H1 (cell line): ENCODE results near the gene OCEL1. TPM values are rescaled to one million over a fixed set of nuclear protein-coding genes. Genes with fewer than 3 reads are reported as not detected.

ENCODE experiments used
- CTCF ChIA-PET: fragments of 300-600 bp; sonication (Branson Sonifier 250); formaldehyde crosslinking; loops from one replicate; lab custom pipeline; 2021; ENCODE audit not compliant: partially characterized antibody; lab: Charles Lee
- POLR2A ChIA-PET: fragments of 300-600 bp; sonication (Branson Sonifier 250); formaldehyde crosslinking; loops from one replicate; lab custom pipeline; 2021; ENCODE audit warnings: inconsistent platforms; ENCODE audit not compliant: partially characterized antibody; lab: Charles Lee
- DNase-seq, 2 experiments: peaks; one replicate each; pipeline versions ENCODE4 v3.0.0 to v3.0.0-alpha.2; 2010 to 2022; ENCODE audit warnings: low spot score in 2 of 2, low read depth in 1 of 2, mixed read lengths in 1 of 2
- FAIRE-seq: peaks from 2 replicates; lab custom pipeline; 2011; peaks lifted over from hg19 to GRCh38; lab: Jason Lieb, UNC
- H2AFZ ChIP-seq: 2 replicates; pipeline ENCODE4 v1.8.1; 2012; ENCODE audit warnings: low read length, inconsistent platforms
- H2AK5ac ChIP-seq: 2 replicates; pipeline ENCODE4 v1.6.1; 2013; ENCODE audit warnings: low read depth, low read length
- H2BK120ac ChIP-seq: replicated peaks from 2 replicates; pipeline ENCODE3; 2013; ENCODE audit warnings: low read depth, low read length, inconsistent platforms
- H2BK12ac ChIP-seq: 2 replicates; pipeline ENCODE4 v1.6.1; 2013; ENCODE audit warnings: low read depth, low read length
- H2BK15ac ChIP-seq: 2 replicates; pipeline ENCODE4 v1.6.1; 2013; ENCODE audit warnings: low read length
- H2BK20ac ChIP-seq: 2 replicates; pipeline ENCODE4 v1.6.1; 2013; ENCODE audit warnings: low read length
- H2BK5ac ChIP-seq: 2 replicates; pipeline ENCODE4 v1.6.1; 2013; ENCODE audit warnings: low read depth, low read length
- H3K14ac ChIP-seq: 2 replicates; pipeline ENCODE4 v1.6.1; 2013; ENCODE audit warnings: inconsistent platforms; ENCODE audit not compliant: insufficient read length
- H3K18ac ChIP-seq: 2 replicates; pipeline ENCODE4 v1.6.1; 2013; ENCODE audit warnings: low read length; ENCODE audit errors: extremely low read depth
- H3K23ac ChIP-seq: 2 replicates; pipeline ENCODE4 v1.6.1; 2013; ENCODE audit warnings: inconsistent platforms; ENCODE audit not compliant: insufficient read length
- H3K23me2 ChIP-seq: 2 replicates; pipeline ENCODE4 v1.6.1; 2013; ENCODE audit warnings: low read depth, low read length
- H3K27ac ChIP-seq: 2 replicates; pipeline ENCODE4 v1.6.1; 2011; ENCODE audit warnings: low read depth, low read length, inconsistent platforms
- H3K27me3 ChIP-seq, 4 experiments: replicated peaks in 1 of 4; 1 replicate in 1 of 4; 2 replicates in 3 of 4; pipeline versions ENCODE4 v1.6.1 to v1.8.1; 2011 to 2013; ENCODE audit warnings: low read length in 3 of 4, mild to moderate bottlenecking in 3 of 4, inconsistent platforms in 2 of 4, mixed read lengths in 2 of 4, moderate library complexity in 1 of 4; ENCODE audit not compliant: control insufficient read depth in 3 of 4, insufficient read depth in 3 of 4; ENCODE audit errors: extremely low read depth in 1 of 4
- H3K36me3 ChIP-seq, 4 experiments: 2 replicates each; pipeline versions ENCODE4 v1.6.1 to v1.8.1; 2011 to 2013; ENCODE audit warnings: mild to moderate bottlenecking in 4 of 4, low read length in 3 of 4, moderate library complexity in 2 of 4, control low read depth in 1 of 4, inconsistent platforms in 1 of 4; ENCODE audit not compliant: insufficient read depth in 4 of 4, control insufficient read depth in 2 of 4
- H3K4ac ChIP-seq: replicated peaks from 2 replicates; pipeline ENCODE3; 2013; ENCODE audit warnings: low read length, low read depth, mixed read lengths, inconsistent platforms; ENCODE audit not compliant: insufficient read length
- H3K4me1 ChIP-seq, 4 experiments: replicated peaks in 1 of 4; 1 replicate in 1 of 4; 2 replicates in 3 of 4; pipeline versions ENCODE4 v1.6.1 to v1.8.1; 2011 to 2013; ENCODE audit warnings: low read length in 3 of 4, inconsistent platforms in 2 of 4, mixed read lengths in 1 of 4; ENCODE audit not compliant: insufficient read depth in 4 of 4, control insufficient read depth in 3 of 4
- H3K4me2 ChIP-seq, 2 experiments: 2 replicates each; pipeline versions ENCODE4 v1.6.1 to v1.8.1; 2011 to 2013; ENCODE audit warnings: low read depth in 2 of 2, low read length in 2 of 2, control low read depth in 1 of 2, inconsistent platforms in 1 of 2, mild to moderate bottlenecking in 1 of 2; ENCODE audit not compliant: insufficient read depth in 1 of 2
- H3K4me3 ChIP-seq, 4 experiments: fragments of 200-600, 300-600 bp in 1 of 4; sonication (generic), shearing (Covaris generic), sonication (Bioruptor Twin) in 1 of 4; 2 replicates each; pipeline versions ENCODE4 v1.5.1 to v1.8.1; 2011 to 2016; ENCODE audit warnings: low read length in 4 of 4, low read depth in 3 of 4, control low read depth in 2 of 4, inconsistent platforms in 2 of 4, mild to moderate bottlenecking in 2 of 4, mixed read lengths in 1 of 4, moderate library complexity in 1 of 4; ENCODE audit not compliant: insufficient read depth in 2 of 4; ENCODE audit errors: extremely low read depth in 1 of 4
- H3K56ac ChIP-seq: replicated peaks from 2 replicates; pipeline ENCODE3; 2013; ENCODE audit warnings: low read depth, mild to moderate bottlenecking, mixed read lengths, low read length, inconsistent platforms; ENCODE audit not compliant: insufficient read length
- H3K79me1 ChIP-seq: 2 replicates; pipeline ENCODE4 v1.6.1; 2013; ENCODE audit warnings: low read depth, low read length, control low read depth
- H3K79me2 ChIP-seq, 2 experiments: 2 replicates each; pipeline versions ENCODE4 v1.6.1 to v1.8.1; 2012 to 2013; ENCODE audit warnings: low read length in 2 of 2, mild to moderate bottlenecking in 2 of 2, inconsistent platforms in 1 of 2; ENCODE audit not compliant: insufficient read depth in 2 of 2, control insufficient read depth in 1 of 2
- H3K9ac ChIP-seq, 4 experiments: replicated peaks in 1 of 4; 1 replicate in 1 of 4; 2 replicates in 3 of 4; pipeline versions ENCODE4 v1.6.1 to v1.8.1; 2011 to 2013; ENCODE audit warnings: low read depth in 3 of 4, low read length in 3 of 4, control low read depth in 2 of 4, mild to moderate bottlenecking in 2 of 4, moderate library complexity in 2 of 4, inconsistent platforms in 1 of 4; ENCODE audit errors: extremely low read depth in 1 of 4
- H3K9me3 ChIP-seq, 2 experiments: 2 replicates each; pipeline versions ENCODE4 v1.6.1 to v1.8.1; 2012 to 2013; ENCODE audit warnings: mild to moderate bottlenecking in 2 of 2, moderate library complexity in 2 of 2, control low read depth in 1 of 2, inconsistent platforms in 1 of 2, low read depth in 1 of 2, low read length in 1 of 2, mixed read lengths in 1 of 2; ENCODE audit not compliant: insufficient read depth in 2 of 2
- H4K20me1 ChIP-seq, 2 experiments: replicated peaks in 1 of 2; 2 replicates each; pipeline versions ENCODE3 to v1.8.1; 2011 to 2013; ENCODE audit warnings: inconsistent platforms in 2 of 2, low read length in 2 of 2, mild to moderate bottlenecking in 1 of 2; ENCODE audit not compliant: insufficient read depth in 2 of 2, control insufficient read depth in 1 of 2
- H4K5ac ChIP-seq: 2 replicates; pipeline ENCODE4 v1.6.1; 2013; ENCODE audit warnings: low read length, low read depth, mixed read lengths, inconsistent platforms; ENCODE audit not compliant: insufficient read length
- H4K8ac ChIP-seq: 2 replicates; pipeline ENCODE4 v1.8.0; 2013; ENCODE audit warnings: mild to moderate bottlenecking, moderate library complexity, low read length, inconsistent platforms; ENCODE audit not compliant: insufficient read depth; ENCODE audit errors: extremely low read depth
- H4K91ac ChIP-seq: replicated peaks from 2 replicates; pipeline ENCODE3; 2013; ENCODE audit warnings: low read length, mixed read lengths, inconsistent platforms; ENCODE audit not compliant: insufficient read length
- CHD1 ChIP-seq: IDR thresholded peaks from 2 replicates; pipeline ENCODE4 v1.6.1; 2012; ENCODE audit warnings: low read depth, low read length, improper control_type of control experiment
- JUN ChIP-seq: IDR thresholded peaks from 2 replicates; pipeline ENCODE4 v1.6.1; 2011; ENCODE audit warnings: low read depth, mild to moderate bottlenecking, improper control_type of control experiment, low read length
- NANOG ChIP-seq: IDR thresholded peaks from 2 replicates; pipeline ENCODE4 v1.6.1; 2011; ENCODE audit warnings: low read length, low read depth, mild to moderate bottlenecking, inconsistent platforms; ENCODE audit not compliant: insufficient read depth, poor library complexity, severe bottlenecking
- POLR2AphosphoS5 ChIP-seq: IDR thresholded peaks from 2 replicates; pipeline ENCODE4 v1.6.1; 2011; ENCODE audit warnings: low read depth, low read length
- TAF1 ChIP-seq: IDR thresholded peaks from 2 replicates; pipeline ENCODE4 v1.6.1; 2011; ENCODE audit warnings: mild to moderate bottlenecking, low read depth, low read length
- WGBS, 2 experiments: shearing (Covaris generic) in 1 of 2; methylation state at CpG; one replicate each; pipeline versions ENCODE4 v1.1.6 to v1.1.7; 2013 to 2015; ENCODE audit warnings: low lambda C conversion rate in 2 of 2, mixed read lengths in 2 of 2, inconsistent platforms in 1 of 2, low coverage in 1 of 2, missing lambda C conversion rate in 1 of 2; ENCODE audit not compliant: insufficient replicate concordance in 2 of 2, insufficient coverage in 1 of 2, insufficient read length in 1 of 2; ENCODE audit errors: extremely low coverage in 1 of 2, missing lambda C conversion rate in 1 of 2; 5-methylcytosine and 5-hydroxymethylcytosine counted together
- polyA plus RNA-seq, 7 experiments: library from polyadenylated mRNA; depleted of rRNA in 3 of 7; stranded (reverse) in 5 of 7; unstranded in 2 of 7; fragments of >200 nt in 5 of 7; fragments of 200-250 nt in 2 of 7; gene quantifications; 1 replicate in 5 of 7; 2 replicates in 1 of 7; 4 replicates in 1 of 7; pipeline versions ENCODE4 v1.2.1 to v1.2.3, GENCODE V29; 2011 to 2013; ENCODE audit warnings: missing spikeins in 2 of 7, mixed read lengths in 2 of 7
- total RNA-seq: library from RNA; stranded (reverse); fragmentation: NEBNext Ultra II Directional; extraction: Animal tissue kit (Norgen Biotek cat#: 25700); gene quantifications from 2 replicates; pipeline ENCODE4 v1.2.1, GENCODE V29; 2021

The OCEL1 gene
- total and polyA plus RNA-seq, 2 of the 8 experiments (the other 6 are each of a cell fraction or from before 2014, with no cell fraction given), result 13.3 to 32.6 TPM

DNA sequence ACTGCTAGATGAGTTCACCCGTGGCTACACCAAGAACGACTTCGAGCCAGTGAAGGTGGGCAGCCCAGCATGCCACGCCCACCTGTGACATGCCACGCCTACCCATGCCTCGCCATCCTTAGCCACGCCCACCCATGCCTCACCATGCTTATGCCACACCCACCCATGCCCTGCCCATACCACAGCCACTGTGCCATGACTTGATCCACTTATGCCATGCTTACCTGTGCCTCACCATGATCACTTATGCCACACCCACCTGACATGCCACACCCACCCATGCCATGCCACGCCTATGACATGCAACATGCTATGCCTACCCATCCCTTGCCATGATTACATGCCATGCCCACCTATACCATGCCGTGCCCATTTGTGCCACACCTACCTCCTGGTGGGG is 23.8 kb upstream of the OCEL1 start:
- H3K27ac ChIP-seq, result no peak overlapping the region
- H4K91ac ChIP-seq, result no peak overlapping the region
- POLR2A ChIA-PET, result no interaction called here
- no peak overlapping the region for H3K4ac ChIP-seq
- no peak overlapping the region for H4K5ac ChIP-seq
- H3K23ac ChIP-seq, result no peak overlapping the region
- no peak overlapping the region for H3K18ac ChIP-seq
- H2BK5ac ChIP-seq, result no peak overlapping the region; the same call in 1 of the 2 replicates
- 0 out of 2 replicates have a peak overlapping the region, but pooled peaks have one; percentile 33 for H2AK5ac ChIP-seq
- H3K79me2 ChIP-seq, result no peaks in the 10 kb centered on the region
- no peaks in the 10 kb centered on the region for H3K79me1 ChIP-seq
- H3K56ac ChIP-seq, result no peak overlapping the region
- no peaks in the 10 kb centered on the region for H3K27me3 ChIP-seq
- H2BK12ac ChIP-seq, result no peak overlapping the region
- H3K14ac ChIP-seq, result no peak overlapping the region
- no peak overlapping the region for H2BK120ac ChIP-seq
- WGBS, 2 experiments, result 83% methylated on average over 9 of the region's 9 CpGs; no CpG with 5 or more reads in 1 of the 2 experiments
- H2BK20ac ChIP-seq, result no peak overlapping the region
- DNase-seq, result no peak
- no peak overlapping the region for H4K8ac ChIP-seq
- TF ChIP-seq NANOG (no peak), CHD1 (no peak), POLR2AphosphoS5 (peak; percentile 46; the same call in 1 of the 2 replicates), JUN (no peak), TAF1 (no peak)
- no peak overlapping the region for H2AFZ ChIP-seq
- no peaks in the 10 kb centered on the region for H3K9me3 ChIP-seq
- H3K23me2 ChIP-seq, result no peaks in the 10 kb centered on the region
- FAIRE-seq, result no peak
- H4K20me1 ChIP-seq, result peaks cover 2 to 3% of the 10 kb centered on the region in 2 experiments
- no peak overlapping the region for H2BK15ac ChIP-seq
- H3K36me3 ChIP-seq, result peaks cover 0 to 34% (median 17%) of the 10 kb centered on the region in 4 experiments; a peak in 7 of 8 replicates
- H3K4me1 ChIP-seq, result no peaks in the 10 kb centered on the region
- H3K9ac ChIP-seq, result no peak overlapping the region
- H3K4me3 ChIP-seq, result no peak overlapping the region
- CTCF ChIA-PET, result interaction anchor here (2.1 kb wide), 1 partner anchor 11 kb away, joined by 7 read pairs; no protein-coding TSS in a partner anchor
- no peak overlapping the region for H3K4me2 ChIP-seq
